HepG2 (cell line): ENCODE measurements around the gene SYT7. TPM values are rescaled to one million over a fixed set of nuclear protein-coding genes. Genes with fewer than 3 reads are reported as not detected.

Source experiments
- ATAC-seq: fragments of 200-7000 bp; cut with Tn5 transposase; 3 replicates; pipeline ENCODE4 v1.9.1; 2020; ENCODE audit warnings: mild to moderate bottlenecking, moderate library complexity
- BruUV-seq: library from RNA; stranded (reverse); fragments of 400-500 nt; replicated peaks from 2 replicates; lab custom pipeline; 2021; lab: Mats Ljungman, UMichigan
- CTCF ChIA-PET: fragments of 300-600 bp; formaldehyde crosslinking; extraction: SDS; loops from one replicate; lab custom pipeline; 2021; ENCODE audit warnings: low total read pairs, inconsistent platforms, low intra/inter-chr PET ratio; lab: Yijun Ruan, JAX
- POLR2A ChIA-PET: fragments of 350-600 bp; sonication (Branson Sonifier 250); formaldehyde crosslinking; loops from one replicate; lab custom pipeline; 2020; ENCODE audit warnings: antibody characterized with exemption, inconsistent platforms; lab: Yijun Ruan, JAX
- DNase-seq: peaks from one replicate; pipeline ENCODE4 v3.0.0-alpha.2; 2015; ENCODE audit warnings: low spot score
- FAIRE-seq: peaks from 3 replicates; lab custom pipeline; 2011; peaks lifted over from hg19 to GRCh38; lab: Jason Lieb, UNC
- H2AFZ ChIP-seq: one replicate; pipeline ENCODE4 v1.6.1; 2011; ENCODE audit warnings: low read length, inconsistent platforms
- H3K27ac ChIP-seq: fragments of 300-600 bp; 3 replicates; pipeline ENCODE4 v1.8.0; 2011; ENCODE audit warnings: mixed run types, mild to moderate bottlenecking, mixed read lengths, low read length, inconsistent platforms; ENCODE audit not compliant: insufficient read depth; ENCODE audit errors: extremely low read length
- H3K27me3 ChIP-seq, 2 experiments: fragments of 200-600 bp in 1 of 2; 2 replicates in 1 of 2; 3 replicates in 1 of 2; pipeline versions ENCODE4 v1.6.0 to v1.8.0; 2011; ENCODE audit warnings: low read length in 2 of 2, mild to moderate bottlenecking in 2 of 2, moderate library complexity in 2 of 2, inconsistent platforms in 1 of 2; ENCODE audit not compliant: insufficient read depth in 2 of 2, control insufficient read depth in 1 of 2
- H3K36me3 ChIP-seq, 2 experiments: fragments of 200-600 bp in 1 of 2; replicated peaks in 1 of 2; 2 replicates in 1 of 2; 3 replicates in 1 of 2; pipeline versions ENCODE4 v1.5.1 to v1.8.0; 2011; ENCODE audit warnings: low read length in 2 of 2, inconsistent platforms in 1 of 2; ENCODE audit not compliant: insufficient read depth in 2 of 2, control insufficient read depth in 1 of 2
- H3K4me1 ChIP-seq: 2 replicates; pipeline ENCODE4 v1.5.1; 2012; ENCODE audit warnings: low read length, inconsistent platforms; ENCODE audit not compliant: insufficient read depth
- H3K4me2 ChIP-seq: 2 replicates; pipeline ENCODE4 v1.6.0; 2011; ENCODE audit warnings: low read depth, low read length, inconsistent platforms
- H3K4me3 ChIP-seq, 3 experiments: fragments of 200-600 bp in 1 of 3; sonication (generic), shearing (Covaris generic) in 1 of 3; replicated peaks in 1 of 3; 2 replicates each; pipeline ENCODE4 v1.5.1; 2011 to 2016; ENCODE audit warnings: low read length in 3 of 3, inconsistent platforms in 2 of 3, low read depth in 2 of 3, mild to moderate bottlenecking in 2 of 3, control low read depth in 1 of 3, mixed read lengths in 1 of 3; ENCODE audit not compliant: insufficient read depth in 1 of 3
- H3K79me2 ChIP-seq: one replicate; pipeline ENCODE4 v1.6.1; 2011; ENCODE audit warnings: low read length, inconsistent platforms; ENCODE audit not compliant: insufficient read depth
- H3K9ac ChIP-seq: 2 replicates; pipeline ENCODE4 v1.6.0; 2011; ENCODE audit warnings: mild to moderate bottlenecking, low read depth, low read length, inconsistent platforms; ENCODE audit not compliant: insufficient read depth
- H3K9me3 ChIP-seq: 2 replicates; pipeline ENCODE4 v1.5.1; 2012; ENCODE audit warnings: mild to moderate bottlenecking, low read length
- H4K20me1 ChIP-seq: 2 replicates; pipeline ENCODE4 v1.6.0; 2011; ENCODE audit warnings: inconsistent platforms, mild to moderate bottlenecking, low read length, moderate library complexity; ENCODE audit not compliant: insufficient read depth
- DR1 ChIP-seq: sonication (generic); formaldehyde crosslinking; IDR thresholded peaks from 2 replicates; pipeline ENCODE4 v1.8.0; 2021; ENCODE audit warnings: mild to moderate bottlenecking, missing genetic modification reagents, inconsistent platforms
- GATAD1 ChIP-seq: IDR thresholded peaks from 2 replicates; pipeline ENCODE4 v1.6.1; 2016; ENCODE audit warnings: missing genetic modification reagents, missing compliant biosample characterization
- MATR3 ChIP-seq: sonication (generic); formaldehyde crosslinking; IDR thresholded peaks from 2 replicates; pipeline ENCODE4 v1.4.0; 2020; ENCODE audit warnings: missing genetic modification reagents
- NFYC ChIP-seq: IDR thresholded peaks from 2 replicates; pipeline ENCODE4 v1.6.1; 2016; ENCODE audit warnings: missing genetic modification reagents, missing compliant biosample characterization
- POLR2AphosphoS5 ChIP-seq: IDR thresholded peaks from 2 replicates; pipeline ENCODE4 v1.6.1; 2012; ENCODE audit warnings: low read depth, low read length
- SAP130 ChIP-seq: IDR thresholded peaks from 2 replicates; pipeline ENCODE4 v1.6.1; 2016; ENCODE audit warnings: low read depth
- ZFP82 ChIP-seq: sonication (generic); formaldehyde crosslinking; IDR thresholded peaks from 2 replicates; pipeline ENCODE4 v1.5.1; 2020; ENCODE audit warnings: mild to moderate bottlenecking, missing genetic modification reagents, borderline replicate concordance
- ZFX ChIP-seq: sonication (generic); formaldehyde crosslinking; IDR thresholded peaks from 2 replicates; pipeline ENCODE4 v1.4.0; 2020; ENCODE audit warnings: mild to moderate bottlenecking, low read depth, missing genetic modification reagents, moderate library complexity
- ZNF10 ChIP-seq: sonication (generic); formaldehyde crosslinking; IDR thresholded peaks from 2 replicates; pipeline ENCODE4 v1.4.0; 2020; ENCODE audit warnings: mild to moderate bottlenecking, low read depth, missing genetic modification reagents, borderline replicate concordance
- ZNF333 ChIP-seq: sonication (generic); formaldehyde crosslinking; IDR thresholded peaks from 2 replicates; pipeline ENCODE4 v1.4.0; 2020; ENCODE audit warnings: mild to moderate bottlenecking, missing genetic modification reagents, borderline replicate concordance
- ZNF546 ChIP-seq: sonication (generic); formaldehyde crosslinking; conservative IDR thresholded peaks from 2 replicates; pipeline ENCODE4 v1.8.1; 2023; ENCODE audit warnings: mild to moderate bottlenecking, missing genetic modification reagents
- ZNF557 ChIP-seq: sonication (generic); formaldehyde crosslinking; IDR thresholded peaks from 2 replicates; pipeline ENCODE4 v1.4.0; 2020; ENCODE audit warnings: missing genetic modification reagents
- ZNF644 ChIP-seq: IDR thresholded peaks from 2 replicates; pipeline ENCODE4 v1.6.1; 2016; ENCODE audit warnings: low read depth
- ZSCAN30 ChIP-seq: sonication (generic); formaldehyde crosslinking; IDR thresholded peaks from 2 replicates; pipeline ENCODE4 v1.5.0; 2020; ENCODE audit warnings: mild to moderate bottlenecking, missing genetic modification reagents
- WGBS: methylation state at CpG from one replicate; pipeline ENCODE4 v1.1.6; 2017; ENCODE audit warnings: low lambda C conversion rate; 5-methylcytosine and 5-hydroxymethylcytosine counted together
- in situ Hi-C: cut with HindIII; loops from 2 replicates; pipeline ENCODE4 v1.10.0; 2017; ENCODE audit warnings: low pct_unique_long_range_greater_than_20kb; ENCODE audit not compliant: extremely low pct_ligation_motif_present
- intact Hi-C: fragments of 100-400 bp; cut with micrococcal nuclease; formaldehyde crosslinking; loops from one replicate; pipeline ENCODE4 v1.10.0; 2022; ENCODE audit not compliant: unreplicated experiment
- polyA plus RNA-seq, 8 experiments: library from polyadenylated mRNA; depleted of rRNA in 3 of 8; stranded (reverse) in 7 of 8; unstranded in 1 of 8; fragments of >200 nt; fragmentation: Illumina TruSeq in 4 of 8; extraction: Trizol in 4 of 8; gene quantifications; 2 replicates each; pipeline versions ENCODE4 v1.2.1 to v1.2.3, GENCODE V29; 2011 to 2016; ENCODE audit warnings: low read depth in 4 of 8, missing spikeins in 1 of 8, mixed read lengths in 1 of 8; ENCODE audit not compliant: insufficient read depth in 1 of 8
- total RNA-seq, 5 experiments: library from RNA; depleted of rRNA; stranded (reverse); fragments of >200 nt; fragmentation: Illumina TruSeq; extraction: Trizol; gene quantifications; 2 replicates each; pipeline ENCODE4 v1.2.3, GENCODE V29; 2016; ENCODE audit warnings: low read depth in 1 of 5
- TF ChIP-seq, protein P1 (sequence below): sonication (generic); formaldehyde crosslinking; IDR thresholded peaks from 2 replicates; pipeline ENCODE4 v1.9.0; 2021; ENCODE audit warnings: mild to moderate bottlenecking, missing genetic modification reagents

The SYT7 gene
- total and polyA plus RNA-seq, 2 of the 13 experiments (the other 11 are each of a cell fraction or from before 2014, with no cell fraction given) = 1.4 to 4.4 TPM

DNA sequence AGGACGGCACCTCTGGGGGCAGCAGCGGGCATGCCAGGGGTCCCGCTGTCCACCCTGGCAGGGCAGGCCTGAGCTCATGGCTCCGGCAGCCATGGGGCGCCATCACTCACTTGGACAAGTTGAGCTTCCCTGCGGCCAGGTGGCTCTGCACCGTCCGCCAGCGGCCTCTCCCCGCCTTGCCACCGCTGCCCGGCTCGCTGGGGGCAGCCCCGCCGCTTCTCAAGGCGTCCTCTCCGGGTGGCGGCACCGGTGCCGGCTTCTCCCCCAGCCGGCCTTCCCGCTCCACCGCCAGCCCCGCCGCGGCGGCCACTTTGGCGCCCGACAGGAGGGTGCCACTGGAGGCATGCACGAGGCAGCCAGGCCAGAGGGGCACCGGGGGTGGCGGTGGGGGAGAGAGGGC, 35.0 kb downstream of the SYT7 start:
- no peak overlapping the region for H3K4me2 ChIP-seq
- no peak overlapping the region for H3K27ac ChIP-seq
- H3K4me3 ChIP-seq = no peak overlapping the region
- 92% methylated on average over 25 of the region's 32 CpGs for WGBS
- ChIA-PET POLR2A (no interaction called here), CTCF (no interaction called here)
- no peak for FAIRE-seq
- no peak overlapping the region for H3K9ac ChIP-seq
- no peaks in the 10 kb centered on the region for H3K27me3 ChIP-seq
- intact Hi-C loops = no loop called here
- H3K79me2 ChIP-seq = no peaks in the 10 kb centered on the region
- H3K9me3 ChIP-seq = no peaks in the 10 kb centered on the region
- no peak for ATAC-seq
- in situ Hi-C loops = no loop called here
- DNase-seq = no peak
- H3K36me3 ChIP-seq = no peaks in the 10 kb centered on the region
- no peak overlapping the region for H2AFZ ChIP-seq
- no peak for TF ChIP-seq DR1 (CRISPR knock-in tag)
- peaks cover 15% of the 10 kb centered on the region for H3K4me1 ChIP-seq
- no TSS peak for BruUV-seq
- no peaks in the 10 kb centered on the region for H4K20me1 ChIP-seq

DNA sequence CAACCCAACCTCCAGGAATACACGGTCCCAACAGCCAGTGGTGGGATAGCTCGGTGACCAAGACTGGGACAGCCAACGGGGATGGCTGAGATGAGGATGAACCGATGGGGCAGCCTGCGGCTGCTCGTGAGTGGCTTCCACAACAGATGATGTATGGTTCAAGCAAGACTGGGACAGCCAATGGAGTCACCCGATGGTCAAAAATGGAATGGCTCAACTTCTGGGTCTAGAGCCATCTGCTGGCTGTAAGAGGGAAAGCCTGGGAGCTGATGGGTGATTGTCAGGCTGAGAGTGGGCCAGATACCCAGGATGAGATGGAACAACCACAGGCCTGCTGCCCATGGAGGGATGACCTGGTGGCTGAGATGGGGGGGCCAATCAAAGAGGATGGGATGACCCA, 35.5 kb downstream of the SYT7 start:
- Histone ChIP-seq H3K36me3 (no peaks in the 10 kb centered on the region), H3K4me1 (peaks cover 15% of the 10 kb centered on the region), H3K9me3 (no peaks in the 10 kb centered on the region), H3K4me3 (no peak overlapping the region), H3K27ac (no peak overlapping the region), H3K79me2 (no peaks in the 10 kb centered on the region), H4K20me1 (no peaks in the 10 kb centered on the region), H3K27me3 (no peaks in the 10 kb centered on the region), H2AFZ (no peak overlapping the region), H3K9ac (no peak overlapping the region), H3K4me2 (no peak overlapping the region)
- ATAC-seq = no peak
- in situ Hi-C loops = no loop called here
- no TSS peak for BruUV-seq
- ChIA-PET CTCF (no interaction called here), POLR2A (no interaction called here)
- 86% methylated on average over 7 of the region's 7 CpGs for whole genome bisulfite sequencing
- FAIRE-seq = no peak
- intact Hi-C loops = no loop called here
- no peak for DNase-seq
- no peak for TF ChIP-seq POLR2AphosphoS5
- peak; percentile 75 for TF ChIP-seq ZNF644 (CRISPR knock-in tag)
- TF ChIP-seq GATAD1 (CRISPR knock-in tag) = no peak
- TF ChIP-seq NFYC (CRISPR knock-in tag) = no peak
- TF ChIP-seq SAP130 = no peak
- TF ChIP-seq ZFX (CRISPR knock-in tag) = no peak
- no peak for TF ChIP-seq ZNF333
- TF ChIP-seq ZSCAN30 (CRISPR knock-in tag) = no peak
- no peak for TF ChIP-seq ZNF10
- no peak for TF ChIP-seq MATR3
- no peak for TF ChIP-seq ZNF546 (CRISPR knock-in tag)
- TF ChIP-seq, protein P1, sequence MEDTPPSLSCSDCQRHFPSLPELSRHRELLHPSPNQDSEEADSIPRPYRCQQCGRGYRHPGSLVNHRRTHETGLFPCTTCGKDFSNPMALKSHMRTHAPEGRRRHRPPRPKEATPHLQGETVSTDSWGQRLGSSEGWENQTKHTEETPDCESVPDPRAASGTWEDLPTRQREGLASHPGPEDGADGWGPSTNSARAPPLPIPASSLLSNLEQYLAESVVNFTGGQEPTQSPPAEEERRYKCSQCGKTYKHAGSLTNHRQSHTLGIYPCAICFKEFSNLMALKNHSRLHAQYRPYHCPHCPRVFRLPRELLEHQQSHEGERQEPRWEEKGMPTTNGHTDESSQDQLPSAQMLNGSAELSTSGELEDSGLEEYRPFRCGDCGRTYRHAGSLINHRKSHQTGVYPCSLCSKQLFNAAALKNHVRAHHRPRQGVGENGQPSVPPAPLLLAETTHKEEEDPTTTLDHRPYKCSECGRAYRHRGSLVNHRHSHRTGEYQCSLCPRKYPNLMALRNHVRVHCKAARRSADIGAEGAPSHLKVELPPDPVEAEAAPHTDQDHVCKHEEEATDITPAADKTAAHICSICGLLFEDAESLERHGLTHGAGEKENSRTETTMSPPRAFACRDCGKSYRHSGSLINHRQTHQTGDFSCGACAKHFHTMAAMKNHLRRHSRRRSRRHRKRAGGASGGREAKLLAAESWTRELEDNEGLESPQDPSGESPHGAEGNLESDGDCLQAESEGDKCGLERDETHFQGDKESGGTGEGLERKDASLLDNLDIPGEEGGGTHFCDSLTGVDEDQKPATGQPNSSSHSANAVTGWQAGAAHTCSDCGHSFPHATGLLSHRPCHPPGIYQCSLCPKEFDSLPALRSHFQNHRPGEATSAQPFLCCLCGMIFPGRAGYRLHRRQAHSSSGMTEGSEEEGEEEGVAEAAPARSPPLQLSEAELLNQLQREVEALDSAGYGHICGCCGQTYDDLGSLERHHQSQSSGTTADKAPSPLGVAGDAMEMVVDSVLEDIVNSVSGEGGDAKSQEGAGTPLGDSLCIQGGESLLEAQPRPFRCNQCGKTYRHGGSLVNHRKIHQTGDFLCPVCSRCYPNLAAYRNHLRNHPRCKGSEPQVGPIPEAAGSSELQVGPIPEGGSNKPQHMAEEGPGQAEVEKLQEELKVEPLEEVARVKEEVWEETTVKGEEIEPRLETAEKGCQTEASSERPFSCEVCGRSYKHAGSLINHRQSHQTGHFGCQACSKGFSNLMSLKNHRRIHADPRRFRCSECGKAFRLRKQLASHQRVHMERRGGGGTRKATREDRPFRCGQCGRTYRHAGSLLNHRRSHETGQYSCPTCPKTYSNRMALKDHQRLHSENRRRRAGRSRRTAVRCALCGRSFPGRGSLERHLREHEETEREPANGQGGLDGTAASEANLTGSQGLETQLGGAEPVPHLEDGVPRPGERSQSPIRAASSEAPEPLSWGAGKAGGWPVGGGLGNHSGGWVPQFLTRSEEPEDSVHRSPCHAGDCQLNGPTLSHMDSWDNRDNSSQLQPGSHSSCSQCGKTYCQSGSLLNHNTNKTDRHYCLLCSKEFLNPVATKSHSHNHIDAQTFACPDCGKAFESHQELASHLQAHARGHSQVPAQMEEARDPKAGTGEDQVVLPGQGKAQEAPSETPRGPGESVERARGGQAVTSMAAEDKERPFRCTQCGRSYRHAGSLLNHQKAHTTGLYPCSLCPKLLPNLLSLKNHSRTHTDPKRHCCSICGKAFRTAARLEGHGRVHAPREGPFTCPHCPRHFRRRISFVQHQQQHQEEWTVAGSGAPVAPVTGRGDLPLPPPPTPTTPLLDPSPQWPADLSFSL = no peak
- TF ChIP-seq ZFP82 (CRISPR knock-in tag) = no peak
- no peak for TF ChIP-seq ZNF557 (CRISPR knock-in tag)
